ENCODE data around the gene GSTT4.
"Not testable (repeated sequence)": the region's sequence is repeated elsewhere in the genome, so short reads cannot be mapped to it uniquely, and the experiment has no call there.

GSTT4 gene

GRCh38 chr22:24024354-24024753, 19.1 kb upstream of the GSTT4 start:
- no peak for DNase-seq (ENCODE audit: low read depth in 2 of 2)

GRCh38 chr22:24023204-24023789, 18.0 kb upstream of the GSTT4 start:
- no peak for DNase-seq (ENCODE audit: low read depth in 2 of 2)

GRCh38 chr22:24021304-24021703, 16.1 kb upstream of the GSTT4 start:
- no peak for DNase-seq (ENCODE audit: low read depth in 2 of 2)

- DNase-seq (ENCODE audit: low read depth in 2 of 2): no peak
Measured at GRCh38 chr22:24016156-24016555, 10.9 kb upstream of the GSTT4 start.

- DNase-seq (ENCODE audit: low read depth in 2 of 2): no peak
Measured at GRCh38 chr22:24011735-24012068, 6.4 kb upstream of the GSTT4 start.

GRCh38 chr22:24010018-24010391, 4.8 kb upstream of the GSTT4 start:
- no peak for DNase-seq (ENCODE audit: low read depth in 2 of 2)

GRCh38 chr22:24009227-24010017, 4.2 kb upstream of the GSTT4 start:
- DNase-seq (ENCODE audit: low read depth in 2 of 2): no peak

GRCh38 chr22:24008381-24009226, 3.4 kb upstream of the GSTT4 start:
- no peak for DNase-seq (ENCODE audit: low read depth in 2 of 2)

GRCh38 chr22:24008022-24008283, 2.7 kb upstream of the GSTT4 start:
- DNase-seq (ENCODE audit: low read depth in 2 of 2): no peak

- no peak for DNase-seq (ENCODE audit: low read depth in 2 of 2)
Measured at GRCh38 chr22:24007253-24008021, 2.2 kb upstream of the GSTT4 start.

GRCh38 chr22:24006914-24007214, 1.6 kb upstream of the GSTT4 start:
- no peak for DNase-seq (ENCODE audit: low read depth in 2 of 2)

- DNase-seq (ENCODE audit: low read depth in 2 of 2): no peak
Measured at GRCh38 chr22:24006207-24006913, 1.1 kb upstream of the GSTT4 start.

- no peak for DNase-seq (ENCODE audit: low read depth in 2 of 2)
Measured at GRCh38 chr22:24003887-24004286, 1.4 kb downstream of the GSTT4 start.

- DNase-seq (ENCODE audit: low read depth in 2 of 2): no peak
Measured at GRCh38 chr22:24002851-24003250, 2.4 kb downstream of the GSTT4 start.

GRCh38 chr22:24002272-24002671, 3.0 kb downstream of the GSTT4 start:
- DNase-seq (ENCODE audit: low read depth in 2 of 2): no peak

GRCh38 chr22:24001314-24001713, 3.9 kb downstream of the GSTT4 start:
- no peak for DNase-seq (ENCODE audit: low read depth in 2 of 2)

- not testable (repeated sequence) for DNase-seq (ENCODE audit: low read depth in 2 of 2)
Measured at GRCh38 chr22:23999779-24000178, 5.5 kb downstream of the GSTT4 start.

GRCh38 chr22:23997092-23997491, 8.2 kb downstream of the GSTT4 start:
- DNase-seq (ENCODE audit: low read depth in 2 of 2): no peak

- not testable (repeated sequence) for DNase-seq (ENCODE audit: low read depth in 2 of 2)
Measured at GRCh38 chr22:23993581-23994177, 11.6 kb downstream of the GSTT4 start.

GRCh38 chr22:23993080-23993479, 12.2 kb downstream of the GSTT4 start:
- not testable (repeated sequence) for DNase-seq (ENCODE audit: low read depth in 2 of 2)

- DNase-seq (ENCODE audit: low read depth in 2 of 2): not testable (repeated sequence)
Measured at GRCh38 chr22:23989583-23990244, 15.5 kb downstream of the GSTT4 start.

Measured in stimulated activated CD4-positive, alpha-beta T cell treated with anti-CD3 and anti-CD28 coated beads, Interleukin-4, amount 100 ng/mL, for 48 hours (primary cell).